Endothelial cell of umbilical vein (primary cell): ENCODE data around the gene OR7C2. TPM values are rescaled to one million over a fixed set of nuclear protein-coding genes. Genes with fewer than 3 reads are reported as not detected.

Experiments
- BruUV-seq: library from RNA; stranded (reverse); fragments of 400-500 nt; replicated peaks from 2 replicates; lab custom pipeline; 2021; lab: Mats Ljungman, UMichigan
- CTCF ChIA-PET: fragments of 300-600, 350-600 bp; sonication (Branson Sonifier 250); formaldehyde crosslinking; loops from one replicate; lab custom pipeline; 2021; ENCODE audit warnings: antibody characterized with exemption, inconsistent platforms; lab: Charles Lee
- POLR2A ChIA-PET: fragments of 300-600, 350-600 bp; sonication (Branson Sonifier 250); formaldehyde crosslinking; loops from one replicate; lab custom pipeline; 2021; ENCODE audit warnings: antibody characterized with exemption, inconsistent platforms; lab: Charles Lee
- DNase-seq: peaks from one replicate; pipeline ENCODE4 v3.0.0-alpha.2; 2011; ENCODE audit warnings: low read depth, low spot score
- FAIRE-seq: peaks from 2 replicates; lab custom pipeline; 2011; peaks lifted over from hg19 to GRCh38; lab: Jason Lieb, UNC
- H2AFZ ChIP-seq: 2 replicates; pipeline ENCODE4 v1.6.0; 2012; ENCODE audit warnings: low read depth, low read length, control low read depth, inconsistent platforms
- H3K27ac ChIP-seq: 2 replicates; pipeline ENCODE4 v1.5.1; 2011; ENCODE audit warnings: low read depth, mild to moderate bottlenecking, control low read depth, low read length, moderate library complexity; ENCODE audit not compliant: insufficient read depth
- H3K27me3 ChIP-seq, 2 experiments: 2 replicates each; pipeline versions ENCODE4 v1.6.0 to v1.6.1; 2011; ENCODE audit warnings: low read length in 2 of 2, mixed read lengths in 1 of 2; ENCODE audit not compliant: control insufficient read depth in 2 of 2, insufficient read depth in 2 of 2
- H3K36me3 ChIP-seq, 2 experiments: 2 replicates in 1 of 2; 3 replicates in 1 of 2; pipeline ENCODE4 v1.5.1; 2011; ENCODE audit warnings: low read length in 2 of 2, mild to moderate bottlenecking in 1 of 2, moderate library complexity in 1 of 2; ENCODE audit not compliant: control insufficient read depth in 2 of 2, insufficient read depth in 2 of 2; ENCODE audit errors: extremely low read depth in 1 of 2
- H3K4me1 ChIP-seq: 3 replicates; pipeline ENCODE4 v1.5.1; 2011; ENCODE audit warnings: mild to moderate bottlenecking, low read length; ENCODE audit not compliant: control insufficient read depth, insufficient read depth; ENCODE audit errors: extremely low read depth
- H3K4me2 ChIP-seq: 2 replicates; pipeline ENCODE4 v1.6.1; 2011; ENCODE audit warnings: low read length, control low read depth, mixed read lengths; ENCODE audit not compliant: insufficient read depth
- H3K4me3 ChIP-seq, 3 experiments: fragments of 200-600 bp in 1 of 3; sonication (generic), shearing (Covaris generic) in 1 of 3; replicated peaks in 1 of 3; 2 replicates each; pipeline ENCODE4 v1.5.1; 2011 to 2016; ENCODE audit warnings: control low read depth in 3 of 3, low read length in 3 of 3, mild to moderate bottlenecking in 2 of 3, inconsistent platforms in 1 of 3, low read depth in 1 of 3, moderate library complexity in 1 of 3; ENCODE audit not compliant: insufficient read depth in 1 of 3
- H3K79me2 ChIP-seq: 2 replicates; pipeline ENCODE4 v1.6.0; 2012; ENCODE audit warnings: low read length, inconsistent platforms; ENCODE audit not compliant: control insufficient read depth, insufficient read depth
- H3K9ac ChIP-seq: replicated peaks from 2 replicates; pipeline ENCODE3; 2011; ENCODE audit warnings: low read length, control low read depth; ENCODE audit not compliant: insufficient read depth; ENCODE audit errors: extremely low read depth
- H3K9me1 ChIP-seq: replicated peaks from 3 replicates; pipeline ENCODE4 v1.6.0; 2011; ENCODE audit warnings: mild to moderate bottlenecking, low read length; ENCODE audit not compliant: control insufficient read depth, insufficient read depth; ENCODE audit errors: extremely low read depth
- H3K9me3 ChIP-seq: replicated peaks from 2 replicates; pipeline ENCODE4 v1.5.1; 2012; ENCODE audit warnings: low read length, inconsistent platforms; ENCODE audit not compliant: control insufficient read depth, insufficient read depth
- H4K20me1 ChIP-seq: replicated peaks from 2 replicates; pipeline ENCODE3; 2011; ENCODE audit warnings: mild to moderate bottlenecking, low read length; ENCODE audit not compliant: control insufficient read depth, insufficient read depth; ENCODE audit errors: extremely low read depth
- CTCF ChIP-seq, 2 donors: IDR thresholded peaks; 1 replicate in 1 of 2; 2 replicates in 1 of 2; pipeline ENCODE4 v1.5.1; 2011; ENCODE audit warnings: low read length in 2 of 2, mild to moderate bottlenecking in 2 of 2, moderate library complexity in 2 of 2, control low read depth in 1 of 2, inconsistent platforms in 1 of 2, low read depth in 1 of 2; ENCODE audit not compliant: insufficient read depth in 1 of 2; ENCODE audit errors: extremely low read depth in 1 of 2
- EZH2 ChIP-seq: IDR thresholded peaks from 2 replicates; pipeline ENCODE4 v1.6.1; 2012; ENCODE audit warnings: borderline replicate concordance, low read depth, mild to moderate bottlenecking, moderate library complexity, low read length, inconsistent platforms; ENCODE audit not compliant: severe bottlenecking
- FOS ChIP-seq: IDR thresholded peaks from 2 replicates; pipeline ENCODE4 v1.6.1; 2011; ENCODE audit warnings: mild to moderate bottlenecking, low read length, moderate library complexity, borderline replicate concordance; ENCODE audit not compliant: insufficient read depth
- GATA2 ChIP-seq: IDR thresholded peaks from 2 replicates; pipeline ENCODE4 v1.7.0; 2011; ENCODE audit warnings: low read depth, mild to moderate bottlenecking, moderate library complexity, mixed read lengths, low read length; ENCODE audit not compliant: insufficient read length, insufficient read depth
- JUN ChIP-seq: IDR thresholded peaks from 2 replicates; pipeline ENCODE4 v1.6.1; 2011; ENCODE audit warnings: borderline replicate concordance, low read depth; ENCODE audit not compliant: insufficient read length, insufficient read depth
- MAX ChIP-seq: IDR thresholded peaks from 2 replicates; pipeline ENCODE4 v1.6.1; 2011; ENCODE audit not compliant: insufficient read depth, insufficient read length
- MYC ChIP-seq: IDR thresholded peaks from one replicate; pipeline ENCODE4 v1.6.1; 2011; ENCODE audit warnings: mild to moderate bottlenecking, low read depth, low read length
- POLR2A ChIP-seq: IDR thresholded peaks from 2 replicates; pipeline ENCODE4 v1.6.1; 2012; ENCODE audit warnings: low read depth, mild to moderate bottlenecking, control low read depth, low read length
- POLR2AphosphoS5 ChIP-seq: IDR thresholded peaks from 2 replicates; pipeline ENCODE4 v1.6.1; 2012; ENCODE audit warnings: low read depth, mild to moderate bottlenecking, control low read depth, low read length, moderate library complexity; ENCODE audit not compliant: insufficient read depth
- dilution Hi-C: fragments of 300-500 bp; cut with MboI; formaldehyde crosslinking; loops from one replicate; pipeline ENCODE4 v1.15.0; 2019; ENCODE audit warnings: low sequenced_read_pairs; ENCODE audit not compliant: extremely low pct_ligation_motif_present
- intact Hi-C: fragments of 100-400 bp; cut with micrococcal nuclease; formaldehyde crosslinking; loops from one replicate; pipeline ENCODE4 v1.10.0; 2022
- polyA plus RNA-seq, 4 experiments: library from polyadenylated mRNA; depleted of rRNA in 3 of 4; stranded (reverse) in 3 of 4; unstranded in 1 of 4; fragments of >200 nt; gene quantifications; 2 replicates each; pipeline versions ENCODE4 v1.2.1 to v1.2.3, GENCODE V29; 2011 to 2012; ENCODE audit warnings: missing spikeins in 1 of 4
- total RNA-seq: library from RNA; stranded (reverse); gene quantifications from 2 replicates; pipeline ENCODE4 v1.2.3, GENCODE V29; 2021

Gene OR7C2
- total and polyA plus RNA-seq, 2 donors (not counting 3 experiments of a cell fraction or from before 2014, with no cell fraction given) = not detected

GRCh38 chr19:14952767-14953166 is 11.5 kb downstream of the OR7C2 start:
- Histone ChIP-seq H3K79me2 (no peaks in the 10 kb centered on the region), H3K9me1 (no peaks in the 10 kb centered on the region), H3K4me2 (no peak overlapping the region), H3K9ac (no peak overlapping the region), H3K4me1 (no peaks in the 10 kb centered on the region), H3K27me3 (no peaks in the 10 kb centered on the region), H4K20me1 (no peaks in the 10 kb centered on the region), H3K27ac (no peak overlapping the region), H3K4me3 (no peak overlapping the region), H3K9me3 (no peaks in the 10 kb centered on the region), H3K36me3 (no peaks in the 10 kb centered on the region), H2AFZ (no peak overlapping the region)
- DNase-seq = no peak
- no peak for FAIRE-seq
- intact Hi-C loops = no loop called here
- POLR2A ChIA-PET = no interaction called here
- CTCF ChIA-PET = no interaction called here
- dilution Hi-C loops = no loop called here
- TF ChIP-seq MAX (no peak), EZH2 (no peak), FOS (no peak), POLR2A (no peak), MYC (no peak), CTCF (IDR thresholded peaks at IDR 0.05; ENCODE audit: extremely low read depth in 1 of 2, insufficient read depth in 1 of 2, low read depth in 1 of 2, low read length in 2 of 2) (no peak), POLR2AphosphoS5 (no peak), JUN (no peak), GATA2 (no peak)
- BruUV-seq = no TSS peak
